Activated CD4-positive, alpha-beta T cell treated with anti-CD3 and anti-CD28 coated beads, Interleukin-2, amount 10 ng/mL, durations not matched to agents 24 days and 14 days (primary cell): ENCODE measurements around the gene NOCT. TPM values are rescaled to one million over a fixed set of nuclear protein-coding genes. Genes with fewer than 3 reads are reported as not detected.
A peak's percentile ranks its signal among the peaks of the same experiment; 100 is the strongest.
"Not testable (repeated sequence)": the region's sequence is repeated elsewhere in the genome, so short reads cannot be mapped to it uniquely, and the experiment has no call there.

Experiments
- DNase-seq: peaks from one replicate; pipeline ENCODE4 v3.0.0; 2022
- H3K27ac Mint-ChIP-seq: one replicate; pipeline ENCODE4 v1.8.0; 2022; ENCODE audit warnings: mild to moderate bottlenecking, mixed read lengths
- H3K27me3 Mint-ChIP-seq: one replicate; pipeline ENCODE4 v1.8.0; 2022; ENCODE audit warnings: mixed read lengths
- H3K36me3 Mint-ChIP-seq: one replicate; pipeline ENCODE4 v1.8.0; 2022; ENCODE audit warnings: low read depth, mild to moderate bottlenecking, mixed read lengths
- H3K4me1 Mint-ChIP-seq: one replicate; pipeline ENCODE4 v1.8.0; 2021; ENCODE audit warnings: mixed read lengths
- H3K4me3 Mint-ChIP-seq: one replicate; pipeline ENCODE4 v1.8.0; 2022; ENCODE audit warnings: mild to moderate bottlenecking, moderate library complexity, mixed read lengths
- H3K9me3 Mint-ChIP-seq: one replicate; pipeline ENCODE4 v1.8.0; 2021; ENCODE audit warnings: mixed read lengths
- intact Hi-C: fragments of 100-400 bp; cut with micrococcal nuclease; formaldehyde crosslinking; loops from one replicate; pipeline ENCODE4 v1.15.1; 2023
- total RNA-seq: library from RNA; stranded (reverse); gene quantifications from 2 replicates; pipeline ENCODE4 v1.2.3, GENCODE V29; 2022

NOCT gene
- total RNA-seq, 1 donor from 2014 or later, result 25.3 TPM

GRCh38 chr4:139044291-139044690, 28.7 kb downstream of the NOCT start:
- H3K27ac Mint-ChIP-seq, result no peak overlapping the region
- H3K27me3 Mint-ChIP-seq, result no peaks in the 10 kb centered on the region
- no peaks in the 10 kb centered on the region for H3K9me3 Mint-ChIP-seq
- peaks cover 8% of the 10 kb centered on the region for H3K4me1 Mint-ChIP-seq
- intact Hi-C loops, result no loop called here
- no peak overlapping the region for H3K4me3 Mint-ChIP-seq
- no peak for DNase-seq
- peaks cover 38% of the 10 kb centered on the region for H3K36me3 Mint-ChIP-seq

- Mint-ChIP-seq H3K36me3 (peaks cover 36% of the 10 kb centered on the region), H3K27me3 (no peaks in the 10 kb centered on the region), H3K4me3 (no peak overlapping the region), H3K4me1 (peaks cover 2% of the 10 kb centered on the region), H3K27ac (no peak overlapping the region), H3K9me3 (no peaks in the 10 kb centered on the region)
- DNase-seq, result no peak
- intact Hi-C loops, result no loop called here
Observed at GRCh38 chr4:139048026-139048425, 32.4 kb downstream of the NOCT start.

GRCh38 chr4:139050446-139050845, 34.9 kb downstream of the NOCT start:
- Mint-ChIP-seq H3K36me3 (peaks cover 39% of the 10 kb centered on the region), H3K9me3 (no peaks in the 10 kb centered on the region), H3K27me3 (no peaks in the 10 kb centered on the region), H3K27ac (no peak overlapping the region), H3K4me1 (peaks cover 9% of the 10 kb centered on the region), H3K4me3 (no peak overlapping the region)
- no peak for DNase-seq
- intact Hi-C loops, result no loop called here

- no peaks in the 10 kb centered on the region for H3K9me3 Mint-ChIP-seq
- no peak overlapping the region for H3K27ac Mint-ChIP-seq
- no peak overlapping the region for H3K4me3 Mint-ChIP-seq
- DNase-seq, result no peak
- H3K27me3 Mint-ChIP-seq, result no peaks in the 10 kb centered on the region
- intact Hi-C loops, result no loop called here
- H3K36me3 Mint-ChIP-seq, result peaks cover 45% of the 10 kb centered on the region
- peaks cover 13% of the 10 kb centered on the region for H3K4me1 Mint-ChIP-seq
Observed at GRCh38 chr4:139053909-139054308, 38.3 kb downstream of the NOCT start.

GRCh38 chr4:139054791-139055505, 39.4 kb downstream of the NOCT start:
- DNase-seq, result no peak
- intact Hi-C loops, result no loop called here
- no peaks in the 10 kb centered on the region for H3K27me3 Mint-ChIP-seq
- no peak overlapping the region for H3K27ac Mint-ChIP-seq
- H3K9me3 Mint-ChIP-seq, result no peaks in the 10 kb centered on the region
- H3K36me3 Mint-ChIP-seq, result peaks cover 47% of the 10 kb centered on the region
- no peak overlapping the region for H3K4me3 Mint-ChIP-seq
- peaks cover 13% of the 10 kb centered on the region for H3K4me1 Mint-ChIP-seq

- Mint-ChIP-seq H3K36me3 (peaks cover 57% of the 10 kb centered on the region), H3K27ac (peak overlapping the region; percentile 39), H3K4me1 (peaks cover 13% of the 10 kb centered on the region)
- H3K27me3 Mint-ChIP-seq, DNase-seq, intact Hi-C loops, H3K4me3 Mint-ChIP-seq, H3K9me3 Mint-ChIP-seq: not testable (repeated sequence)
Observed at GRCh38 chr4:139059026-139059425, 43.4 kb downstream of the NOCT start.

GRCh38 chr4:139060591-139060990, 45.0 kb downstream of the NOCT start:
- peak overlapping the region; percentile 11 for H3K27ac Mint-ChIP-seq
- no peak overlapping the region for H3K4me3 Mint-ChIP-seq
- H3K9me3 Mint-ChIP-seq, result no peaks in the 10 kb centered on the region
- peaks cover 53% of the 10 kb centered on the region for H3K36me3 Mint-ChIP-seq
- no peak for DNase-seq
- peaks cover 8% of the 10 kb centered on the region for H3K4me1 Mint-ChIP-seq
- intact Hi-C loops, result no loop called here
- H3K27me3 Mint-ChIP-seq, result no peaks in the 10 kb centered on the region

GRCh38 chr4:139076016-139076744, 60.6 kb downstream of the NOCT start:
- intact Hi-C loops, result no loop called here
- no peaks in the 10 kb centered on the region for H3K27me3 Mint-ChIP-seq
- H3K9me3 Mint-ChIP-seq, result no peaks in the 10 kb centered on the region
- no peak overlapping the region for H3K27ac Mint-ChIP-seq
- no peak for DNase-seq
- H3K36me3 Mint-ChIP-seq, result peaks cover 16% of the 10 kb centered on the region
- H3K4me3 Mint-ChIP-seq, result no peak overlapping the region
- H3K4me1 Mint-ChIP-seq, result peaks cover 16% of the 10 kb centered on the region

GRCh38 chr4:139077567-139078355, 62.2 kb downstream of the NOCT start:
- H3K27me3 Mint-ChIP-seq, result no peaks in the 10 kb centered on the region
- no peak for DNase-seq
- no peak overlapping the region for H3K27ac Mint-ChIP-seq
- intact Hi-C loops, result no loop called here
- H3K4me3 Mint-ChIP-seq, result no peak overlapping the region
- peaks cover 6% of the 10 kb centered on the region for H3K36me3 Mint-ChIP-seq
- no peaks in the 10 kb centered on the region for H3K9me3 Mint-ChIP-seq
- peaks cover 30% of the 10 kb centered on the region for H3K4me1 Mint-ChIP-seq

GRCh38 chr4:139078926-139079325, 63.3 kb downstream of the NOCT start:
- Mint-ChIP-seq H3K4me3 (no peak overlapping the region), H3K9me3 (no peaks in the 10 kb centered on the region), H3K36me3 (peaks cover 5% of the 10 kb centered on the region), H3K4me1 (peaks cover 31% of the 10 kb centered on the region), H3K27me3 (no peaks in the 10 kb centered on the region), H3K27ac (no peak overlapping the region)
- intact Hi-C loops, result no loop called here
- no peak for DNase-seq

- Mint-ChIP-seq H3K36me3 (peaks cover 4% of the 10 kb centered on the region), H3K27me3 (peaks cover 2% of the 10 kb centered on the region), H3K27ac (peak overlapping the region; percentile 100), H3K9me3 (no peaks in the 10 kb centered on the region), H3K4me1 (peaks cover 32% of the 10 kb centered on the region), H3K4me3 (peak overlapping the region; percentile 100)
- DNase-seq, result peak; percentile 98
- intact Hi-C loops, result loop anchor here (1.0 to 5.0 kb wide), 5 partner anchors 68 to 474 kb away; partner anchors contain the start of genes NAA15, NOCT, RAB33B and SETD7
Observed at GRCh38 chr4:139082750-139083606, 67.4 kb downstream of the NOCT start.

GRCh38 chr4:139083607-139083955, 68.0 kb downstream of the NOCT start:
- Mint-ChIP-seq H3K27ac (peak overlapping the region; percentile 100), H3K4me1 (peaks cover 30% of the 10 kb centered on the region), H3K36me3 (peaks cover 4% of the 10 kb centered on the region), H3K4me3 (peak overlapping the region; percentile 100), H3K27me3 (peaks cover 2% of the 10 kb centered on the region), H3K9me3 (no peaks in the 10 kb centered on the region)
- peak; percentile 90 for DNase-seq
- intact Hi-C loops, result loop anchor here (1.0 to 5.0 kb wide), 5 partner anchors 68 to 474 kb away; partner anchors contain the start of genes NAA15, NOCT, RAB33B and SETD7
